ENCODE data around the gene SLC8B1.

GRCh38 chr12:113341535-113341934, 6.6 kb upstream of the SLC8B1 start:
- TF ChIP-seq EZH2phosphoT487 (IDR thresholded peaks at IDR 0.05; ENCODE audit: low read depth) (no peak), CTCF (IDR thresholded peaks at IDR 0.05; ENCODE audit: low read depth, low read length) (no peak)
